Measurements from ENCODE around the gene KRTAP26-1. TPM values are rescaled to one million over a fixed set of nuclear protein-coding genes. Genes with fewer than 3 reads are reported as not detected.
A peak's percentile ranks its signal among the peaks of the same experiment; 100 is the strongest.

KRTAP26-1 gene
- total RNA-seq, 1 donor from 2014 or later = not detected

GRCh38 chr21:30337276-30337744 lies 17.2 kb upstream of the KRTAP26-1 start, which contains the start of gene KRTAP27-1:
TSS of gene KRTAP27-1 (minus strand) at chr21:30337694. CDS start at chr21:30337668, 26 bp downstream.
- no peaks in the 10 kb centered on the region for H3K27me3 Mint-ChIP-seq (ENCODE audit: low read depth)
- no peak for DNase-seq (ENCODE audit: low spot score)
- peak within 1 kb of the TSS; percentile 45 for H3K27ac Mint-ChIP-seq (ENCODE audit: unreplicated experiment)
- H3K4me1 Mint-ChIP-seq (ENCODE audit: low read depth) = peaks cover 43% of the 10 kb centered on the region
- no peaks in the 10 kb centered on the region for H3K9me3 Mint-ChIP-seq (ENCODE audit: low read depth)
- no peak within 1 kb of the TSS for H3K4me3 Mint-ChIP-seq (ENCODE audit: unreplicated experiment)
- TF ChIP-seq CTCF (IDR thresholded peaks at IDR 0.05) = no peak
- H3K36me3 Mint-ChIP-seq (ENCODE audit: low read depth) = no peaks in the 10 kb centered on the region

GRCh38 chr21:30336596-30336995 lies 16.5 kb upstream of the KRTAP26-1 start:
- Mint-ChIP-seq H3K4me1 (ENCODE audit: low read depth) (peaks cover 43% of the 10 kb centered on the region), H3K27me3 (ENCODE audit: low read depth) (no peaks in the 10 kb centered on the region), H3K9me3 (ENCODE audit: low read depth) (no peaks in the 10 kb centered on the region), H3K27ac (ENCODE audit: unreplicated experiment) (peak overlapping the region; percentile 45), H3K4me3 (ENCODE audit: unreplicated experiment) (no peak overlapping the region), H3K36me3 (ENCODE audit: low read depth) (no peaks in the 10 kb centered on the region)
- no peak for DNase-seq (ENCODE audit: low spot score)
- TF ChIP-seq CTCF (IDR thresholded peaks at IDR 0.05) = no peak

GRCh38 chr21:30333736-30334135 lies 13.6 kb upstream of the KRTAP26-1 start:
- peaks cover 46% of the 10 kb centered on the region for H3K4me1 Mint-ChIP-seq (ENCODE audit: low read depth)
- H3K36me3 Mint-ChIP-seq (ENCODE audit: low read depth) = no peaks in the 10 kb centered on the region
- H3K9me3 Mint-ChIP-seq (ENCODE audit: low read depth) = no peaks in the 10 kb centered on the region
- DNase-seq (ENCODE audit: low spot score) = no peak
- H3K27me3 Mint-ChIP-seq (ENCODE audit: low read depth) = no peaks in the 10 kb centered on the region
- H3K27ac Mint-ChIP-seq (ENCODE audit: unreplicated experiment) = no peak overlapping the region
- no peak for TF ChIP-seq CTCF (IDR thresholded peaks at IDR 0.05)
- no peak overlapping the region for H3K4me3 Mint-ChIP-seq (ENCODE audit: unreplicated experiment)

- H3K36me3 Mint-ChIP-seq (ENCODE audit: low read depth) = no peaks in the 10 kb centered on the region
- no peak for DNase-seq (ENCODE audit: low spot score)
- H3K4me3 Mint-ChIP-seq (ENCODE audit: unreplicated experiment) = no peak overlapping the region
- no peaks in the 10 kb centered on the region for H3K27me3 Mint-ChIP-seq (ENCODE audit: low read depth)
- TF ChIP-seq CTCF (IDR thresholded peaks at IDR 0.05) = no peak
- H3K27ac Mint-ChIP-seq (ENCODE audit: unreplicated experiment) = no peak overlapping the region
- H3K4me1 Mint-ChIP-seq (ENCODE audit: low read depth) = peaks cover 43% of the 10 kb centered on the region
- H3K9me3 Mint-ChIP-seq (ENCODE audit: low read depth) = no peaks in the 10 kb centered on the region
Measured at GRCh38 chr21:30332681-30333080, 12.6 kb upstream of the KRTAP26-1 start.

GRCh38 chr21:30329203-30329875 lies 9.2 kb upstream of the KRTAP26-1 start:
- H3K36me3 Mint-ChIP-seq (ENCODE audit: low read depth) = no peaks in the 10 kb centered on the region
- DNase-seq (ENCODE audit: low spot score) = no peak
- H3K9me3 Mint-ChIP-seq (ENCODE audit: low read depth) = peaks cover 12% of the 10 kb centered on the region
- H3K4me1 Mint-ChIP-seq (ENCODE audit: low read depth) = peaks cover 25% of the 10 kb centered on the region
- no peak for TF ChIP-seq CTCF (IDR thresholded peaks at IDR 0.05)
- no peaks in the 10 kb centered on the region for H3K27me3 Mint-ChIP-seq (ENCODE audit: low read depth)
- H3K27ac Mint-ChIP-seq (ENCODE audit: unreplicated experiment) = peak overlapping the region; percentile 17
- no peak overlapping the region for H3K4me3 Mint-ChIP-seq (ENCODE audit: unreplicated experiment)

All from chondrocyte (in vitro differentiated cells).